Astrocyte (in vitro differentiated cells and primary cell): ENCODE results near the gene EXOSC5. TPM values are rescaled to one million over a fixed set of nuclear protein-coding genes. Genes with fewer than 3 reads are reported as not detected.

ENCODE experiments used
- DNase-seq: peaks from one replicate; pipeline ENCODE4 v3.0.0-alpha.2; 2010; ENCODE audit warnings: low read depth
- FAIRE-seq: peaks from 2 replicates; lab custom pipeline; 2011; peaks lifted over from hg19 to GRCh38; lab: Jason Lieb, UNC
- H2AFZ ChIP-seq: 2 replicates; pipeline ENCODE4 v1.6.0; 2012; ENCODE audit warnings: low read depth, low read length, inconsistent platforms
- H3K27ac ChIP-seq: 2 replicates; pipeline ENCODE4 v1.5.1; 2011; ENCODE audit warnings: low read depth, low read length, inconsistent platforms
- H3K27me3 ChIP-seq: 2 replicates; pipeline ENCODE4 v1.6.0; 2011; ENCODE audit warnings: low read length, inconsistent platforms; ENCODE audit not compliant: insufficient read depth
- H3K36me3 ChIP-seq: 2 replicates; pipeline ENCODE4 v1.5.1; 2011; ENCODE audit warnings: low read length, inconsistent platforms; ENCODE audit not compliant: insufficient read depth
- H3K4me1 ChIP-seq: 2 replicates; pipeline ENCODE4 v1.5.1; 2011; ENCODE audit warnings: low read length, inconsistent platforms; ENCODE audit not compliant: insufficient read depth
- H3K4me2 ChIP-seq: 2 replicates; pipeline ENCODE4 v1.6.0; 2012; ENCODE audit warnings: low read length, inconsistent platforms
- H3K4me3 ChIP-seq: 2 replicates; pipeline ENCODE4 v1.5.1; 2011; ENCODE audit warnings: low read depth, mild to moderate bottlenecking, low read length, inconsistent platforms; ENCODE audit not compliant: insufficient read depth
- H3K79me2 ChIP-seq: 2 replicates; pipeline ENCODE4 v1.6.0; 2012; ENCODE audit warnings: mild to moderate bottlenecking, low read length, inconsistent platforms; ENCODE audit not compliant: insufficient read depth
- H3K9ac ChIP-seq: 2 replicates; pipeline ENCODE4 v1.6.0; 2012; ENCODE audit warnings: mild to moderate bottlenecking, low read length, inconsistent platforms
- H3K9me3 ChIP-seq: 2 replicates; pipeline ENCODE4 v1.5.1; 2012; ENCODE audit warnings: low read depth, mild to moderate bottlenecking, low read length, inconsistent platforms; ENCODE audit not compliant: insufficient read depth
- H4K20me1 ChIP-seq: 2 replicates; pipeline ENCODE4 v1.6.0; 2012; ENCODE audit warnings: low read length, inconsistent platforms; ENCODE audit not compliant: insufficient read depth
- H3K27ac Mint-ChIP-seq: one replicate; pipeline ENCODE4 v1.8.0; 2021; ENCODE audit warnings: mild to moderate bottlenecking, mixed read lengths; ENCODE audit not compliant: unreplicated experiment
- H3K27me3 Mint-ChIP-seq: one replicate; pipeline ENCODE4 v1.8.0; 2021; ENCODE audit warnings: low read depth, mixed read lengths; ENCODE audit not compliant: unreplicated experiment
- H3K36me3 Mint-ChIP-seq: one replicate; pipeline ENCODE4 v1.8.0; 2021; ENCODE audit warnings: low read depth, mixed read lengths; ENCODE audit not compliant: unreplicated experiment
- H3K4me1 Mint-ChIP-seq: one replicate; pipeline ENCODE4 v1.8.0; 2021; ENCODE audit warnings: low read depth, mixed read lengths; ENCODE audit not compliant: unreplicated experiment
- H3K4me3 Mint-ChIP-seq: one replicate; pipeline ENCODE4 v1.8.0; 2021; ENCODE audit warnings: mild to moderate bottlenecking, moderate library complexity, mixed read lengths; ENCODE audit not compliant: unreplicated experiment
- H3K9me3 Mint-ChIP-seq: one replicate; pipeline ENCODE4 v1.8.0; 2021; ENCODE audit warnings: mild to moderate bottlenecking, mixed read lengths; ENCODE audit not compliant: unreplicated experiment
- EZH2 ChIP-seq: IDR thresholded peaks from 2 replicates; pipeline ENCODE4 v1.6.1; 2012; ENCODE audit warnings: mild to moderate bottlenecking, low read length, inconsistent platforms; ENCODE audit not compliant: insufficient read depth
- total RNA-seq: library from RNA; stranded (reverse); gene quantifications from 2 replicates; pipeline ENCODE4 v1.2.1, GENCODE V29; 2021
- TF ChIP-seq, protein P1 (sequence below): IDR thresholded peaks from 2 replicates; pipeline ENCODE4 v1.5.1; 2011; ENCODE audit warnings: low read depth, mild to moderate bottlenecking, inconsistent platforms, low read length, moderate library complexity; ENCODE audit not compliant: insufficient read depth

The EXOSC5 gene
- total RNA-seq, 1 donor from 2014 or later: 18.3 TPM

DNA sequence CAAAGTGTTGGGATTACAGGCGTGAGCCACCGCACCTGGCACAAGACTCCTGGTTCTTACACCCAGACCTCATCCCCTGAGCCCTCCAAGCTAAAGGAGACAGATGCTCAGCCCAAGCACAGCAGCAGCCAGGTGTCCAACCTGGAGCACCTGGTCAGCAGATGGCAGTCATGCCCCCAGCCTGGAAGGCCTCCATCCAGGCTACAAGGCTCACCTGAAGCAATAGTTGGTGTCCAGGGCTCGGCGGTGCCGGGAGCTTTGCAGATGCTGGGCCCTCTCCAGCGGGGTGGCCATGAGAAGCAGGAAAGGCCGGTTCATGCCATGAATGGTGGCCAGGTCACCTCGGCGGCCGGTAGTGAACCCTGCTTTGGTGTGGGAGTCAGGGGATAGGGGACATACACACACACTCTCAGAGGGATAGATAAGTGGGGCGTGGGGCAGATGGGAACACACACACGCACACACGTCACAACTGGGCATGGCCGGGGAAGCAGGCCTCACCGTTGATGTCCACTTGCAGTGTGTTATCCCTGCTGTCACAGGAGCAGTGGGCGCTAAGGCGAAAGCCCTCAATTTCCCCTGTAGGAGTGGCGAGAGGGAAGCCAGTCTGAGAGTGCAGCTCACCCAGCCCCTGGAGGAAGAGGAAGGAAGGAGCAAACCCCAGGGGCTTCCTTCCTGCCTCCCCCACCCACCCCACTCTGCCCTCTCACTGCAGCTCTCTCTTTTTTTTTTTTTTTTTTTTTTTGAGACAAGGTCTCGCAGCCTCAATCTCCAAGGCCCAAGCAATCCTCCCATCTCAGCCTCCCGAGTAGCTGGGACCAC, 55.3 kb downstream of the EXOSC5 start:
- peaks cover 69% of the 10 kb centered on the region for H4K20me1 ChIP-seq

DNA sequence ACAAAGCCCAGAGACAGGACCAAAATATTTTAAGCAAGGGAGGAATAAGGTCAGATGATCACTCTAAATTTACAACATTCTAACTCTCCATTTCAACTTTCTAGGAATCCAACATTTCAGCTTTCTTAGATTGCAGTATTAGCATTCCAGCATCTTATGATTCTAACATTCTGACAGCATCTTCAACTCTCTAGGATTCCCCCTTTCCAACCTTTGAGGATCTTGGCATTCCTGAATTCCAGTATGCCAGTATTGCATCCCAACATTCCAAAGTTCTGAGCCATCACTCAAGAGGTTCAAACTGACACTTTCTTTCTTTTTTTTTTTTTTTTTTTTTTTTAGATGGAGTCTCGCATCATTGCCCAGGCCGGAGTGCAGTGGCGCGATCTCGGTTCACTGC, 57.2 kb downstream of the EXOSC5 start:
- Histone ChIP-seq H3K4me1 (no peaks in the 10 kb centered on the region), H2AFZ (no peak overlapping the region), H3K9ac (no peak overlapping the region), H4K20me1 (peaks cover 70% of the 10 kb centered on the region), H3K79me2 (peaks cover 18% of the 10 kb centered on the region), H3K27me3 (no peaks in the 10 kb centered on the region), H3K4me3 (no peak overlapping the region), H3K36me3 (peaks cover 30% of the 10 kb centered on the region), H3K27ac (no peak overlapping the region), H3K4me2 (no peak overlapping the region), H3K9me3 (no peaks in the 10 kb centered on the region)
- Mint-ChIP-seq H3K4me3 (peak overlapping the region; percentile 69), H3K4me1 (peaks cover 4% of the 10 kb centered on the region), H3K27ac (peak overlapping the region; percentile 92), H3K27me3 (no peaks in the 10 kb centered on the region), H3K9me3 (no peaks in the 10 kb centered on the region), H3K36me3 (peaks cover 18% of the 10 kb centered on the region)
- TF ChIP-seq EZH2: no peak
- DNase-seq: peak; percentile 48
- FAIRE-seq: peak; percentile 26

More for the DNA sequence above, 55.3 kb downstream of the EXOSC5 start:
- no peak overlapping the region for H2AFZ ChIP-seq
- H3K4me1 ChIP-seq: no peaks in the 10 kb centered on the region
- no peaks in the 10 kb centered on the region for H3K9me3 ChIP-seq
- TF ChIP-seq EZH2: no peak
- TF ChIP-seq, protein P1, sequence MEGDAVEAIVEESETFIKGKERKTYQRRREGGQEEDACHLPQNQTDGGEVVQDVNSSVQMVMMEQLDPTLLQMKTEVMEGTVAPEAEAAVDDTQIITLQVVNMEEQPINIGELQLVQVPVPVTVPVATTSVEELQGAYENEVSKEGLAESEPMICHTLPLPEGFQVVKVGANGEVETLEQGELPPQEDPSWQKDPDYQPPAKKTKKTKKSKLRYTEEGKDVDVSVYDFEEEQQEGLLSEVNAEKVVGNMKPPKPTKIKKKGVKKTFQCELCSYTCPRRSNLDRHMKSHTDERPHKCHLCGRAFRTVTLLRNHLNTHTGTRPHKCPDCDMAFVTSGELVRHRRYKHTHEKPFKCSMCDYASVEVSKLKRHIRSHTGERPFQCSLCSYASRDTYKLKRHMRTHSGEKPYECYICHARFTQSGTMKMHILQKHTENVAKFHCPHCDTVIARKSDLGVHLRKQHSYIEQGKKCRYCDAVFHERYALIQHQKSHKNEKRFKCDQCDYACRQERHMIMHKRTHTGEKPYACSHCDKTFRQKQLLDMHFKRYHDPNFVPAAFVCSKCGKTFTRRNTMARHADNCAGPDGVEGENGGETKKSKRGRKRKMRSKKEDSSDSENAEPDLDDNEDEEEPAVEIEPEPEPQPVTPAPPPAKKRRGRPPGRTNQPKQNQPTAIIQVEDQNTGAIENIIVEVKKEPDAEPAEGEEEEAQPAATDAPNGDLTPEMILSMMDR: no peak
- Mint-ChIP-seq H3K27ac (no peak overlapping the region), H3K27me3 (no peaks in the 10 kb centered on the region), H3K9me3 (no peaks in the 10 kb centered on the region), H3K4me3 (no peak overlapping the region), H3K4me1 (peaks cover 4% of the 10 kb centered on the region), H3K36me3 (peaks cover 22% of the 10 kb centered on the region)
- DNase-seq (no peak), FAIRE-seq (no peak)
- H3K4me3 ChIP-seq: no peak overlapping the region
- no peak overlapping the region for H3K9ac ChIP-seq
- H3K27ac ChIP-seq: no peak overlapping the region
- no peaks in the 10 kb centered on the region for H3K27me3 ChIP-seq
- peaks cover 34% of the 10 kb centered on the region for H3K36me3 ChIP-seq
- peaks cover 18% of the 10 kb centered on the region for H3K79me2 ChIP-seq
- no peak overlapping the region for H3K4me2 ChIP-seq

Other genes with a start within 250 kb of the EXOSC5 start
- 6.2 and 11.1 TPM in 2 replicates for gene CYP2S1, start 204.1 kb downstream of the EXOSC5 start, total RNA-seq
- gene AXL, start 178.1 kb downstream of the EXOSC5 start, total RNA-seq: 134 and 156 TPM in 2 replicates
- 164 and 174 TPM in 2 replicates for gene HNRNPUL1, start 133.0 kb downstream of the EXOSC5 start, total RNA-seq
- 15.2 and 18.1 TPM in 2 replicates for gene CCDC97, start 87.2 kb downstream of the EXOSC5 start, total RNA-seq
- 155 and 199 TPM in 2 replicates for gene TGFB1, start 43.4 kb downstream of the EXOSC5 start, total RNA-seq
- gene B9D2, start 33.2 kb downstream of the EXOSC5 start, total RNA-seq: 5.5 and 5.9 TPM in 2 replicates
- gene TMEM91, start 20.8 kb downstream of the EXOSC5 start, total RNA-seq: 7.4 and 8.9 TPM in 2 replicates
- gene BCKDHA, start 459 bp upstream of the EXOSC5 start, total RNA-seq: 9.2 and 9.8 TPM in 2 replicates
- 2.5 and 3.0 TPM in 2 replicates for gene B3GNT8, start 30.0 kb upstream of the EXOSC5 start, total RNA-seq
- gene DMAC2, start 42.6 kb upstream of the EXOSC5 start, total RNA-seq: 57.5 and 60.3 TPM in 2 replicates
- not detected in 2 replicates for gene ERICH4, start 45.8 kb upstream of the EXOSC5 start, total RNA-seq
- 2.1 and 2.4 TPM in 2 replicates for gene CEACAM21, start 178.8 kb upstream of the EXOSC5 start, total RNA-seq
- not detected in 2 replicates for gene CEACAM4, start 229.7 kb upstream of the EXOSC5 start, total RNA-seq